ENCODE measurements around the gene GLIPR1. TPM values are rescaled to one million over a fixed set of nuclear protein-coding genes. Genes with fewer than 3 reads are reported as not detected.

The GLIPR1 gene
- total RNA-seq, 1 experiment from 2014 or later = 36.4 TPM

GRCh38 chr12:75550401-75551240 is 70.1 kb downstream of the GLIPR1 start:
- Mint-ChIP-seq H3K27me3 (ENCODE audit: insufficient read depth, unreplicated experiment) (no peaks in the 10 kb centered on the region), H3K4me1 (ENCODE audit: insufficient read depth, unreplicated experiment) (no peaks in the 10 kb centered on the region), H3K4me3 (ENCODE audit: unreplicated experiment) (no peak overlapping the region), H3K9me3 (ENCODE audit: unreplicated experiment) (no peaks in the 10 kb centered on the region), H3K27ac (ENCODE audit: low read depth, unreplicated experiment) (no peak overlapping the region), H3K36me3 (ENCODE audit: insufficient read depth, unreplicated experiment) (no peaks in the 10 kb centered on the region)
- no peak for TF ChIP-seq CTCF (IDR thresholded peaks at IDR 0.05; ENCODE audit: unreplicated experiment)
- ChIA-PET CTCF (interaction anchor here (0.6 to 1.0 kb wide), 2 partner anchors 10 to 72 kb away, joined by 4 read pairs; no protein-coding TSS in a partner anchor), POLR2A (no interaction called here)
- DNase-seq (ENCODE audit: unreplicated experiment) = no peak
- intact Hi-C loops (cut with micrococcal nuclease) = no loop called here
- no TSS peak for BruUV-seq (replicated peaks)

GRCh38 chr12:75551477-75551876 is 70.9 kb downstream of the GLIPR1 start:
- H3K4me1 Mint-ChIP-seq (ENCODE audit: insufficient read depth, unreplicated experiment) = peaks cover 5% of the 10 kb centered on the region
- CTCF ChIA-PET = interaction anchor here (0.8 to 1.0 kb wide), 2 partner anchors 8 to 9 kb away, joined by 3 to 4 read pairs; no protein-coding TSS in a partner anchor

GRCh38 chr12:75553398-75553797 is 72.8 kb downstream of the GLIPR1 start:
- Mint-ChIP-seq H3K27ac (ENCODE audit: low read depth, unreplicated experiment) (no peak overlapping the region), H3K9me3 (ENCODE audit: unreplicated experiment) (no peaks in the 10 kb centered on the region), H3K4me3 (ENCODE audit: unreplicated experiment) (no peak overlapping the region), H3K36me3 (ENCODE audit: insufficient read depth, unreplicated experiment) (no peaks in the 10 kb centered on the region), H3K4me1 (ENCODE audit: insufficient read depth, unreplicated experiment) (peaks cover 6% of the 10 kb centered on the region), H3K27me3 (ENCODE audit: insufficient read depth, unreplicated experiment) (no peaks in the 10 kb centered on the region)
- DNase-seq (ENCODE audit: unreplicated experiment) = no peak
- BruUV-seq (replicated peaks) = no TSS peak
- ChIA-PET CTCF (interaction anchor here (0.8 to 1.1 kb wide), 3 partner anchors 9 to 401 kb away, joined by 3 to 5 read pairs (median 3); no protein-coding TSS in a partner anchor), POLR2A (interaction anchor here (0.7 to 1.4 kb wide), 2 partner anchors 10 to 302 kb away, joined by 3 to 5 read pairs; no protein-coding TSS in a partner anchor)
- TF ChIP-seq CTCF (IDR thresholded peaks at IDR 0.05; ENCODE audit: unreplicated experiment) = no peak
- intact Hi-C loops (cut with micrococcal nuclease) = no loop called here

More at GRCh38 chr12:75551477-75551876, 70.9 kb downstream of the GLIPR1 start:
- POLR2A ChIA-PET = no interaction called here
- BruUV-seq (replicated peaks) = no TSS peak
- H3K36me3 Mint-ChIP-seq (ENCODE audit: insufficient read depth, unreplicated experiment) = no peaks in the 10 kb centered on the region
- DNase-seq (ENCODE audit: unreplicated experiment) = no peak
- intact Hi-C loops (cut with micrococcal nuclease) = no loop called here
- no peak overlapping the region for H3K27ac Mint-ChIP-seq (ENCODE audit: low read depth, unreplicated experiment)
- H3K9me3 Mint-ChIP-seq (ENCODE audit: unreplicated experiment) = no peaks in the 10 kb centered on the region
- H3K4me3 Mint-ChIP-seq (ENCODE audit: unreplicated experiment) = no peak overlapping the region
- no peaks in the 10 kb centered on the region for H3K27me3 Mint-ChIP-seq (ENCODE audit: insufficient read depth, unreplicated experiment)
- no peak for TF ChIP-seq CTCF (IDR thresholded peaks at IDR 0.05; ENCODE audit: unreplicated experiment)

Other genes starting within 250 kb of the GLIPR1 start
- 3.7 and 8.9 TPM in 2 replicates for gene CAPS2, start 150.4 kb upstream of the GLIPR1 start, total RNA-seq (2022)
- gene GLIPR1L1, start 146.1 kb upstream of the GLIPR1 start, total RNA-seq (2022) = not detected in 2 replicates
- 0.23 TPM in 1 of 2 replicates, not detected in the other for gene GLIPR1L2, start 89.7 kb upstream of the GLIPR1 start, total RNA-seq (2022)
- 68.0 and 76.8 TPM in 2 replicates for gene KRR1, start 30.9 kb downstream of the GLIPR1 start, total RNA-seq (2022)